Measurements from ENCODE around the gene IL16. TPM values are rescaled to one million over a fixed set of nuclear protein-coding genes. Genes with fewer than 3 reads are reported as not detected.

Gene IL16
- total and polyA plus RNA-seq, 2 donors (not counting 1 experiment from before 2014, with no cell fraction given), result 181 to 287 TPM

DNA sequence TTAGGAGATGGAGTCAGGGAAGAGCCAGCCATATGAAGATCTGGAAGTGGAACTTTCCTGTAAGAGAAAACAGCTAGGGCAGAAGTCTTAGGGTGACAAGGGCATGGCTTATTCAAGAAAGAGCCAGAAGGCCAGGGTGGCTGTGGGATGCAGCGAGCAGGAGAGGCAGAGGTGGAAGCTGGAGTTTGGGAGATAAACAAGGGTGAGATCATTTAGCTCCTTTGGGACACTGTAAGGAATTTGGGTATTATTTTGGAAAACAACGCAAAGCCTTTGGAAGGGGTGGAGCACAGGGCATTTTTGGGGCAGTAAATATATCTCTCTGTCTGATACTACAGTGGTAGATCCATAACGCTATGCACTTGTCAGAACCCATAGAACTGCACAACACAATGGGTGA, 5.0 kb upstream of the IL16 start:
- Histone ChIP-seq H3K27ac (ENCODE audit: low read length in 2 of 2) (no peak overlapping the region), H3K36me3 (replicated peaks in 1 of 2; ENCODE audit: control extremely low read depth in 1 of 2, control insufficient read depth in 1 of 2, extremely low read depth in 1 of 2, insufficient read depth in 2 of 2, low read length in 1 of 2) (no peaks in the 10 kb centered on the region), H4K20me1 (ENCODE audit: control insufficient read depth, insufficient read depth, low read length, poor library complexity, severe bottlenecking) (no peaks in the 10 kb centered on the region), H3K4me1 (ENCODE audit: control insufficient read depth in 2 of 2, insufficient read depth in 2 of 2, low read length in 2 of 2) (no peaks in the 10 kb centered on the region), H2AFZ (ENCODE audit: insufficient read depth, low read depth, low read length, poor library complexity, severe bottlenecking) (no peak overlapping the region), H3K27me3 (replicated peaks in 1 of 4; ENCODE audit: control extremely low read depth in 1 of 4, control insufficient read depth in 3 of 4, insufficient read depth in 4 of 4, low read length in 3 of 4) (peaks cover 0 to 6% (median 0%) of the 10 kb centered on the region in 4 experiments), H3K4me3 (ENCODE audit: control extremely low read depth in 1 of 5, extremely low read depth in 1 of 5, insufficient read depth in 1 of 5, low read depth in 2 of 5, low read length in 4 of 5) (no peak overlapping the region), H3K4me2 (replicated peaks; ENCODE audit: low read depth, low read length, poor library complexity, severe bottlenecking) (no peak overlapping the region), H3K9ac (ENCODE audit: low read length) (no peak overlapping the region), H3K79me2 (ENCODE audit: control insufficient read depth, insufficient read depth, low read length) (no peaks in the 10 kb centered on the region), H3K9me3 (ENCODE audit: control extremely low read depth in 1 of 3, control insufficient read depth in 2 of 3, insufficient read depth in 1 of 3, low read length in 2 of 3) (no peaks in the 10 kb centered on the region)
- no peaks in the 10 kb centered on the region for H3K4me1 Mint-ChIP-seq
- POLR2A ChIA-PET, result no interaction called here
- intact Hi-C loops (cut with micrococcal nuclease), result no loop called here
- peaks cover 34% of the 10 kb centered on the region for H3K27me3 Mint-ChIP-seq
- no peak for ATAC-seq (ENCODE audit: low read depth)
- DNase-seq, result no peak
- 81% methylated on average over 1 of the region's 3 CpGs for WGBS (ENCODE audit: insufficient coverage)
- H3K9me3 Mint-ChIP-seq (ENCODE audit: insufficient read depth), result no peaks in the 10 kb centered on the region
- no peak overlapping the region for H3K4me3 Mint-ChIP-seq
- no peak for TF ChIP-seq EZH2 (IDR thresholded peaks at IDR 0.05; ENCODE audit: borderline replicate concordance, insufficient read depth, low read depth, low read length, poor library complexity, severe bottlenecking)
- no peak for TF ChIP-seq CTCF (IDR thresholded peaks at IDR 0.05)
- no peak overlapping the region for H3K27ac Mint-ChIP-seq
- CTCF ChIA-PET, result no interaction called here

DNA sequence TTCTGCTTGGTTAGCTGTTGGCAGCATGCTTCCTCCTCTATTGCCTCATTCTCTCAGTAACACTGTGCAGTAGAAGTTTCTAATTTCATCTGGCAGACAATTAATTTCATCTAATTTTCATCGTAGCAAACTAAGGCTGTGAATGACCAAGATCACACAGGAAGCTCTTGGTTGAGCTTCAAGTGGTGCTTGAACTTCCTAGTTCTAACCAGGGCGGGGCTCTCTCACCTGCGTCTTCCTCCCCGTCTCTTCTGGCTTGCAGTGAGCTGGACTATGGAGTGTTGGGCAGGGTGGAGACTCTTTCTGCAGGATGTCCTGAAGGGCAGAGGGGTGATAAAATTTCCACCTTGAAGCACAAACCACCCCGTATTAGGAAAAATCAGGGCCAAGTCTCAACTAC, 2.0 kb upstream of the IL16 start:
- Histone ChIP-seq H3K9ac (ENCODE audit: low read length) (no peak overlapping the region), H2AFZ (ENCODE audit: insufficient read depth, low read depth, low read length, poor library complexity, severe bottlenecking) (no peak overlapping the region), H3K36me3 (replicated peaks in 1 of 2; ENCODE audit: control extremely low read depth in 1 of 2, control insufficient read depth in 1 of 2, extremely low read depth in 1 of 2, insufficient read depth in 2 of 2, low read length in 1 of 2) (no peaks in the 10 kb centered on the region), H4K20me1 (ENCODE audit: control insufficient read depth, insufficient read depth, low read length, poor library complexity, severe bottlenecking) (no peaks in the 10 kb centered on the region), H3K4me2 (replicated peaks; ENCODE audit: low read depth, low read length, poor library complexity, severe bottlenecking) (no peak overlapping the region), H3K4me1 (ENCODE audit: control insufficient read depth in 2 of 2, insufficient read depth in 2 of 2, low read length in 2 of 2) (peaks cover 2 to 3% of the 10 kb centered on the region in 2 donors), H3K4me3 (ENCODE audit: control extremely low read depth in 1 of 5, extremely low read depth in 1 of 5, insufficient read depth in 1 of 5, low read depth in 2 of 5, low read length in 4 of 5) (no peak overlapping the region), H3K27me3 (replicated peaks in 1 of 4; ENCODE audit: control extremely low read depth in 1 of 4, control insufficient read depth in 3 of 4, insufficient read depth in 4 of 4, low read length in 3 of 4) (peaks cover 0 to 7% (median 0%) of the 10 kb centered on the region in 4 experiments), H3K79me2 (ENCODE audit: control insufficient read depth, insufficient read depth, low read length) (no peaks in the 10 kb centered on the region), H3K9me3 (ENCODE audit: control extremely low read depth in 1 of 3, control insufficient read depth in 2 of 3, insufficient read depth in 1 of 3, low read length in 2 of 3) (no peaks in the 10 kb centered on the region), H3K27ac (ENCODE audit: low read length in 2 of 2) (no peak overlapping the region)
- ATAC-seq (ENCODE audit: low read depth) (no peak), DNase-seq (no peak)
- ChIA-PET POLR2A (no interaction called here), CTCF (no interaction called here)
- Mint-ChIP-seq H3K27ac (no peak overlapping the region), H3K4me1 (peaks cover 2% of the 10 kb centered on the region), H3K4me3 (no peak overlapping the region), H3K27me3 (peaks cover 44% of the 10 kb centered on the region), H3K9me3 (ENCODE audit: insufficient read depth) (no peaks in the 10 kb centered on the region)
- intact Hi-C loops (cut with micrococcal nuclease), result no loop called here
- TF ChIP-seq CTCF (IDR thresholded peaks at IDR 0.05) (no peak), EZH2 (IDR thresholded peaks at IDR 0.05; ENCODE audit: borderline replicate concordance, insufficient read depth, low read depth, low read length, poor library complexity, severe bottlenecking) (no peak)
- 60% methylated on average over 1 of the region's 5 CpGs for WGBS (ENCODE audit: insufficient coverage)
